Measurements from ENCODE around the gene SAMD14.

The SAMD14 gene

DNA sequence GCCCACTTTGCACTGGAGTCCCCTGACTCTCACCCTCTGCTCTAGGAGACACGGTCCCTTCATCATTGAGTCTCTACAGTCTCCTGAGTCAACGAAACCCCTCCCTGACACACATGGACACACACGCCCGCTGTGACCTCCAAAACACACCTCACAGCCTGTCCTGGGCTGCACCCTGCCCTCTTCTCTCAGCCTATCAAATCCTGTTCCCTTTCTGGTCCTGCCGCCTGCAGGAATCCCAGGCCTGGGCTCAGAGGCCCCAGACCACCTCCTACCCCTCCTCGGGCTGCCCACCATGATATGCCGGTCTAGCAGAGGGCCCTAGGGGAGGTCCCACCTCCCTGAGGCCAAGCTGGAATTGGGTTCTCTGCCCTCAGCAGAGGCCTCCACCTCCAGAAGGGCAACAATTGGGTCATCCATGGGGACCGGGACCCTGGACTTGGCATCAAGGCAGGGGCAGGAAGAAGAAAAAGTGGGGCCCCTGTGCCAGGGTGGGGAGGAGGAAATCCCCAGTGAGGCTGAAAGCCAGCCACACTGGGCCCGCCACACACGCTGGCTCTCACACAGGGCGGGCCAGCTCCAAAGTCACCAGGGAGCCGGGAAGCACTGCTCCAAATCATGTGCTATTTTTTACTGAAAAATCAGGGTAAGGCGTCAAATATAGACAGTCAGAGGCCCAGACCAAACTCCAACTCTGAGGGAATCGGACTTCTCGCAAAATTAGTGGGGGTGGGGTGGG is 17.1 kb upstream of the SAMD14 start:
- DNase-seq, result no peak

DNA sequence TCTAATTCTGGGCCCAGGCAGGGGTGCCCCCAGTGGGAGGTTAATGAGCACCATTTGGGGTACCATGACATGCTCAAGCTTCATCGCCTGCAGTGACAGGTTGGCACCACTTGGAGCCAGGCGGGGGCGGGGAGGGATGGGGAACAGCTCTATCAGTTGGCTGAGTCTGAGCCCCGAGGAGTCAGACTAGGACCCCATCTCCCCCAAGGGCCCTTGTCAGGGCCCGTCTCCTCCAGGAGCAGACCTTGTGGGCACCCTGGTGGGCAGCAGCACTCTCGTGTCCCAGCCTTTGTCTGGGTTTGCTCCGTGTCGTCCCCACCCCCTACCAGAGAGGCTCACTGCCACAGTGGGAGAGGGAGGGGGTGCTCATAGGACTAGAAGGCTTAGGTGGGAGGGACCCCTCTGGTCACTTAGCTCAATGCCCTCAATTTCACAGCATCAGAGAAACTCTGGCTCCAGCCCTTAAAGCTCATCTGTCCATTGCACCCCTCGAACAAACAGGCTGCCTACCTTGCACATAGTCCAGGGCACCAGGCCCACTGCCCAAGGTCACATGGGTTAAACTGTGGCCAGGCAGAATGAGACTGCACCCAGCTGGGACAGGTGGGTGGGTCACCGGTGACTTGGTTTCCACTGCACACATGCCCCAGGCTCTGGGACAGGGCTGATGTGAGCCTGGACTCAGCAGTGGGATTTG is 16.4 kb upstream of the SAMD14 start:
- DNase-seq, result no peak

DNA sequence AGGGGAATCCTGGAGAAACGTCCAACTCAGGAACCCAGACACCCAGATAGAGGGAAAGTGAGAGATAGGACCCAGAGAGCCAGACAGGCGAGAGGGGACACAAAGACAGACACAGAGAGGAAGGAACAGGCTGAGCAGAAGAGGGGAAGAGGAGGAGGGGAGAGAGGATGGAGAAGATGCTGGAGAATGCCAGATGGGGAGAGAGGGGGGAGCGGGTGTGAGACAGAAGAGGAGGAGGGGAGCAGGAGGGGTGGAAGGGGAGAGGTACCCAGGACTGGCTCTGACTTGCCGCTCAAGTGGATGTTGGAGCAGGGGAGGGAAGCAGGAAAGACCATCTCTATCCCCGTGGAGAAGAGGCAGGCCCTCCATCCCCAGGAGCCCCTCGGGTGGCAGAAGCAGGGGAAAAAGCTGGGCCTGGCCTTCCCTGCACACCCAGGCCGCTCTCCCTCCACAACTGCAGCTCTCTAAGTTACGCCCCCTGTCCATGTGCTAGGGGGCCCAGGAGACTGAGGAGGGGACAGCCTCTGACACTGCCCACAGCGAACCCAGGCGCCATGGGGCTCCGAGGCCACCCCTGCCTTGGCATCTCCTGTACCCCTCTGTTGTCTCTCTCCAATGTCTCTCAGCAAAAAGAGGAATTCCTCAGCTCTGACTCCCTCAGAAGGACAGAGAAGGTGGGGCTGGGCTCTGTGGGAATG is 15.7 kb upstream of the SAMD14 start:
- no peak for DNase-seq

DNA sequence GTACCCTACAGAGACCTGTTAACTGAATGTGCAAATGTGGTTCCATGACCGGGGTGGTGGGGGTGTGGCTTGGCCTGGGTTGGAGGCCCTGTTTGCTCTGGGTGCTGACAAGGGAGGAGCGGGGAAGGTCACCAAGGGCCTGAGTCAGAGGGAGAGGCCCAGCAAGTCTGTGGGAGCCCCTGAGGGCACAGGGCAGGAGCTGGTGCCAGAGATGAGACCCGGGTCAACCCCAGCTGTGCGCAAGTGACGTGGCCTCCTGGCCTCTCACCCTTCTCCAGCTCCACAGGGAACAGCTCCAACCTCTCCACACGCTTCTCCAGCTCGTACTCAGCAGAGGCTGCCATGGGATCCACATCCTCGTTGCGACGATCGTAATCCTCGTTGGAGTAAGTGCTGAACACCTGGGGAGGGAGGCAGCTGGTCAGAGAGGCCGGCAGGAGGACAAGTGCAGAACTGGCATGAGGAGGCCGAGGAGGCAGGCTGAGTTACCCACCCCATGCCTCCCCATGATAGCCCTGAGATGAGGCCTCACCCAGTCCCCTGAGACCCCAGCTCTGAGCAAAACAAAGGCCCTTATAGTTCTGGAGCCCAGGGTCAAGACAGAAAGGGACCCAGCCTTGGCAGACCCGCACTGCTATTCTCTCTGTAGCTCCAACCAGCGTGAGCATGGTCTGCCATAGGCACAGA is 15.0 kb upstream of the SAMD14 start:
- no peak for DNase-seq

DNA sequence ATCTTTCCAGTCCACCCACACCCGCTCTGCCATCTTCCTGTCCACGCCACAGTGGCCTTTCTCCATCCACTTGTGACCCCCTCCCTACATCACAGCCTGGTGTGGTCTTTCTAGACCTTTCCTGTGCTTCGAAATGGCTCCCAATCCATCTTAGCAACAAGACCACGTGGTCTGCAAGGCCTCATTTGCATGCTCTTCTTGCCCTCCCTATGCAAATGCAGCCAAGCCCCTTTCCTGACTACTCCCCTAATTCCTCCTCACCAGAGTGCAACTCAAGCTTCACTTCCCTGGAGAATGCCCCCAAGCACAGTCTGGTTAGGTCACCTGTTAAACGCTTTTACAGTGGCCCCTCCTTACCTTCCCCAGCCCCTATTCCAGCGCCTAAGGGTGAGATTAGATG is 14.4 kb upstream of the SAMD14 start:
- DNase-seq, result no peak

DNA sequence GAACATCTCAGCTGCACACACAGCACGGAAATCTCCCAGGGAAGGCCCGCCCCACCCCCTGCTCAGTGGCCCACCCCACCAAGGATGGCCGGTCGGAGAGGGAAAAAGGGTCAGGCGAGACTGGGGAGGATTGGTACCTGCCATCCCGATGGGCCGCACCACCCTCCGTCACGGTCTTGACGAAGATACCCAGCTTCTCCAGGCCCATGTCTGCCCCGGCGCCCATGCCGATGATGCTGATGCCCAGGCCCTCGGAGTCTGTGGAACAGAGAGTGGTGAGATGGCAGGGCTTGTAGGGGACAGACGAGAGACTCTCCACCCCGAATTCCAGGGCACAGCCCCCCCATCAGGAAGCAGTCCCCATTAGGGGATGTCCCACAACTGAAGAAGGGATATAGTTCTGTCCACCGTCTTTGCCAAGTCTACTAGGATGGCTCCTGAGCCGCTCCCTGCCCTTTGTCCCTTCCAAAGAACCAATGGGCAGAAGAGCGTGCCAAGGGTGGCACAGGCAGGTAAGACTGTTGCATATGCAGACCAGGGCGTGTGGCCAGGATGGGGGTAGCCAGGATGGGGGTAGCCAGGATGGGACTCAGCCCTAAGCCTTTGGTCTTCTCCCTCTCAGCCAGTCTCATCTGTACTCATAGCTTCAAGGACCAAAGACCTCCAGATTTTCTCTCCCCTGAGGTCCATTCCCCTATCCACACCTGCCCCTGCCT is 13.7 kb upstream of the SAMD14 start:
- no peak for DNase-seq

DNA sequence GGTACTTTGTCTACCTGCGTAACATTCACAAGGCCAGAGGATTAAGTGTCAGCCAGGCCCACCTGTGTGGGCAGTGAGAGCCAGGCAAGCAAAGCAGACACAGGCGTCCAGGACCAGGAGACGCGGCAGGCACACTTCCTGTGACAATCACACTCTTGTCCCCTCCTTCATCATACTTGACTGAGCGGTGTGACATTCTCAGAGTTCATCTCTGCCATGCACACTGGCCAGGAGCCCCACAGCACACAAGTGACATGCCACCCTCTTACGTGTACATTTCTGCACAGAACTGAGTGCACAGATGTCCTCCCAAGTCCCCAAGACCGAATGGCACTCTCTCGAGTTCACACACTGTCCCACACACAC is 11.8 kb upstream of the SAMD14 start:
- no peak for DNase-seq

DNA sequence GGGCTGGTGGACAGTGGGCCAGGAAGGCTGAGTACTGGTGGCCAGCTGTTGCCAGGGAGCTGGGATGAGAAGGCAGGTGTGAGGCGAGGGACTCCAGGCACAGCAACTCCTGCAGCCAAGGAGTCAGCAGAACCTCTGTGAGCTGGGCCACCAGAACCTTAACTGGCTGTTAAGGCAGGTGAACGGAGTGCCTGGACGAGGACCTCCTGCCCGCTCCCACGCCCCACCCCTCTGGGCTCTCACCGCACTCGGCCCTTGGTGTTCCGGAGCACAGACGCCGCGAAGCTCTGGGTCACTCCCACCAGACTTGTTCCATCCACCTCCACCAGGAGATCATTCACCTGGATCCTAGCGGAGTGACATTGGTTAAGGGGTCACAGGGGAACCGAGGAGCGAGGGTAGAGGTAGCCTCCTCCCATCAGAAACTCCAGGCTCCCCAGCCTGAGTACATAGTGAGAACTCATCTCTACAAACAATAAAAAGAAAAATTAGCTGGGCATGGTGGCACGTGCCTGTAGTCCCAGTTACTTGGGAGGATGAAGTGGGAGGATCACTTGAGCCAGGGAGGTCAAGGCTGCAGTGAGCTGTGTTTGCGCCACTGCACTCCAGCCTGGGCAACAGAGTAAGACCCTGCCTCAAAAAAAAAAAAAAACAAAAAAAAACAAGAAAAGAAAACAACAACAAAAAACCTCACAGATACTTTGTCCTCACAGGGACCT is 11.2 kb upstream of the SAMD14 start:
- DNase-seq, result no peak

DNA sequence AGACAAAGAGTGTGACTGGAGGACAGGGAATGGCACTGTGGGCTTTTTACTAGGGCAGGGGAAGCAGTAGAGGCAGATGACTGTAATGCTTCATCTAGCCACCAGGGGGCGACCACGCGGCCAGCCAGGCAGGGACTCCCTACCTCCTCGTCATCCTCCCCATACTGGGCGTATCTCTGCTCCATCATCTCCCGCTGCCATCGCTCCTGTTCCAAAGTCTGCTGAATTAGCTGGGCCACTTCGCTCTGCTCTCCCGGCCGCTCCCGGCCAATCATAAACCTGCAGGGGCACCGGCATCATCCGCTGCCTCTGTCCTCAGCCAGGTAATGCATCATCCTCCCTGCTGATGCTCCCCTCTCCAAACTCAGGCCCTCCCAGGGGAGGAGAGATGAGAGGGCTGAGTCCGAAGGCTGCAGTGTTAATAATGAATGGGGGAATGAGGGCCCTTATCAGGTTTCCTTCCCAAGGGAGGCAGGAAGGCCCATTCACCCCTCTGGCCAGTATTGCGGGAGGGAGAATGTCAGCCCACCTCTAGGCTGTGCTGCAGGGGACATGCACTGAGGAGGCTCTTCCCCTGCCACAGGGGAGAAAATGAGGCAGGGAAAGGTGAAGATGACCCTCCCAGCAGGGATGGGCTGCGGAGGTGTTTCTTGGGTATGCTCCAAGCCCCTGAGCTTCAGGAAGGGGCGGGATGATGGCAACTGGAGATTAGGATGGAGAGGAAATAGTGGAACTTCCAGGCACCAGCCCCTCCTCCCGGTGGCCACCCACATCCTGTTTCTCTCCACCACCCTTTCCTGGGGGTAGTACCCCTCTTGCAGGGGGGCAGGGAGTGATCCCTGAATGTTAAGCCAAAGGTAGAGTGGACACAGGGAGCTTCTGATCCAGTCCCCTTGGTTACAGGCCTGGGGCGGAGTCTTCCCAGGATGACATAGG is 10.3 kb upstream of the SAMD14 start:
- no peak for DNase-seq

DNA sequence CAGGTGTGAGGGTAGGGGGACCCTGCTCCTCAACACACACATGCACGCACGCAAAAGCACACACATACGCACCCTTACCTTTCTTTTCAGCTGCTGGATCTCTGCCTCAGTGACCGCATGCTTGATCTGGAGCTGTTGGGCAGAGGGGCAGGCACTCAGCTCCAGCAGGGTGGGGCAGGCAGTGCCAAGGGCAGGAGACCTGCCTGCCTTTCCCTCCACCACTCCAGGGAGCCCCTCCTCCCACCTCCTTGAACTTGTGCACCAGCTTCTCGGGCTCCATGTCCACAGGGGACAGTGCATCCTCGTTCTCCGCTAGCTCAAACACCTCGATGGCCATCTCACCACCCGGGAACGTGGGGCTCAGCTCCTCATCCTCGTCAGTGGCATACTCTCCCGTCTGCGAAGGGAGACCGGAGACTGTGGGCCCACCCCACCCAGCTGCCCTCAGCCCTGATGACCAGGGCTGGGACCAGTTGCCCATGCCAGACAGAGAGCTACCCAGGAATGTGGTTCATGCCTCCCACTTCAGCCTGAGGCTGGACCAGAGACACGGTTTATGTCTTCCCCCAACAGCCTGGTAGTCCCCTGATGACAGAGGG is 9.3 kb upstream of the SAMD14 start:
- no peak for DNase-seq

DNA sequence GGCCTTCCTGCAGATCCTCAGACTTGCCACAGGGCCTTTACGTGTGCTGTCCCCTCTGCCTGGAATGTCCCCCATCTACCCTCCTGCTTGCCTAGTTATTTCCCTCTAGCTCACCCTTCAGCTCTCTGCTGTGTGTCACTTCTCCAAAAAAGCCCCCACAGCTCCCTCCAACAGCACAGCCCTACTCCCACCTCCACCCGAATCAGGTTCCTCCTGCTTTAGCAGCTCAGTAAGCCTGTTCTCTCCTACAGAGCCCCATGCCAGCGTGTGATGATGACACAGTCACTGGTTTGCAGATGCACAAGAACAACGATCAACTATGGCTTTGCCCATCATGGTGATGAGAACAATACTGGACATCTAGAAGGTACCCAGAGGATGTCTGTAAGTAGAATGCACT is 7.1 kb upstream of the SAMD14 start:
- DNase-seq, result no peak

DNA sequence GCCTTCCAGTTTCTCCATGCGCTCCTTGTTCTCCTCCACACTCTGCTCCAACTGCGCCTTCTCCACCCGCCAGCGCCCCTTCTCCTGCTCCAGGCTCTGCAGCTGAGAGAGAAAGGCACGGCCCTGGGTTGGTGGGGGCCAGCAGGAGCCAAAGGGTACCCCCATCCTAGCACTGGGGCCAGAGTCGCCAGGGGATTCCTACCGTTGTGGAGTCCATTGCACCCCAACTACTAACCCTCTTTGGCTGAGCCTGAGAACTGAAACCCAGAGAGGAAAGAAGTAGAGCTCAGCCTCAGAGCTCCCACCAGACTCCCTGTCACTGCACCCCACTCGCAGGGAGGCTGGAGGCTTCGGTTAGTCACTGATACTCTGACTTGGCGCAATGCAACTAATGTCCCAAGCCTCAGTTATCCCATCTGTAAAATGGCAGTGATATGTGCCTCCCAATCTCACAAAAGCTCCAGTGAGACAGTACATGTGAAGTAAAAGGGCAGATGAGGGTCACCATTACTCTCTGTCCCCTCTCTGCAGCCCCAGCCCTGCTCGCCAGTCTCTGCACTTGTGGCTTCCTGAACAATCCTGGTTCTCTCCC is 6.2 kb upstream of the SAMD14 start:
- no peak for DNase-seq

DNA sequence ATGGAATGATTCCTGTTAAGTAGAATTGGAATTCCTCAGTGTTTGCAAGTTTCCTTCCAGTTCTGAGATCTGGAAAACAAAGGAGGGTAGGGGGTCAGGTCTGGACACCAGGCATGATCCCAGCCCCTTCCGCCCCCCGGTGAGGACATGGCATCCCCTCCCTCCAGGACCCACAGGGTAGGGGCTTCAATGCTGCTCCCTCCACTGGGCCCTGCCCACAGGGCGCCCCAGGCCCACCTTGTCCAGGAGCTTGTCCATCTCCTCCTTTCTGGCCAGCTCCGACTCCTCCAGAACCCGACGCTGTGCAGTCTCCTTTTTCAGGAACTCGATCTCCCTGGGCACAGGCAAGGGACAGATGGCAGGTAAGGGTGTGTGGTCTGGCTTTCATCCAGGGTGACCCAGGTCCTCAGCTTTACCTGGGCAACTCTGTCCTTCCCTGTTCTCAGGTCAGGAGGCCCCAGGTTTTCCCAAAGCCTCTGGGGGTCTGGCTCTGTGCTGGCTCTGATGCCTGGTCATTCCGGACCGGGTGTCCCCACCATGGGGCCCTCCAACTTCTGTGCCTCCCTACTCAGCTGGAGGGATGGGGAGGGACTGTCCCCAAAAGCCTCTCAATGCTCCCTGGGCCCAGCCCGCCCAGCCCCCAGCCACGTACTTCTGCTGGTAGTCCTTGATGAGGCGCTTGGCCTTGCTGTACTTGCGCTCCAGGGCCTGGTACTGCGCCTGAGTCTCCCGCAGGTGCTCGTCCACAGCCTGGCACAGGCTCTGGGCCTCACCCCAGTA is 5.5 kb upstream of the SAMD14 start:
- no peak for DNase-seq

DNA sequence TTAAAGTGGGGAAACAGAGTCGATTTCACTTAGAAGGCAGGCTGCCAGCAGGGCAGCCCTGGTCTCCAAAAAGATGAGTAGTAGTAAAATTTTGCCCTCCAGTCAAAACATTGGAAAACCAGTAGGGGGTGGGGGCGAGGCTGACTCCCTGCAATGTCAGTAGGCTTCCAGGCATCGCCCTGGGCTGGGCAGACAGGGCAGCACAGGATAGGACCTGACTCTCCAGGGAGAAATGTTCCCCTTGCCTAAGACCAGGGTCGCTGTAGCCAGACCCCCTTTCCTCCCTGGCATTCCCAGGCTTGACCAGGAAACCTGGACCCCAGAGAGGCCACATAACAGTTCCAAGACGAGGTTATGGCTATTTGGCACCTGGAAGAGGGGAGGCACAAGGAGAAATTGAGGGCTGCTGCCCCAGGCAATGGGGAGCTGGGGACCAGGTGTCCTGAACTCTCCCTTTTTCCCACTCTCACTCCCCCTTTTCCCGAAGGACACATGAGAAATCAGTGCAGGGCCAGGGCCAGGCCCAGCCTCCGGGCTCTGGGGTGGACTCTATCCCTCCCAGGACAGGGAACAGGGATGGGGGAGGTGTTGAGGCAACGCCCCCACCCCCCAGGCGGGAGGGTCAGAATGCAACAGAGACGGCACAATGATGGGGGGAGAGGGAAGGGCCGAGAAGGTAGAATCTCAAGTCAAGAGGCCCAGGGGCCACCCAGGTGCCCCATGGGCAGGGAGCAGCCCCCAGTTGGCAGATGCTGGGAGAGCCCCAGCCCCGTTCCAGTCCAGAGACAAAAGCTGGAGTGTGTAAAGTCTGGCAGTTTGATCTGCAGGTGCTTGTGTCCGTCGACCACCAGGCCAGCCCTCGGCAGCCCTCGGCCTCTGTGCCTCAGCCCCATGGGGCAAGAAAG is 4.5 kb upstream of the SAMD14 start:
- DNase-seq, result no peak

DNA sequence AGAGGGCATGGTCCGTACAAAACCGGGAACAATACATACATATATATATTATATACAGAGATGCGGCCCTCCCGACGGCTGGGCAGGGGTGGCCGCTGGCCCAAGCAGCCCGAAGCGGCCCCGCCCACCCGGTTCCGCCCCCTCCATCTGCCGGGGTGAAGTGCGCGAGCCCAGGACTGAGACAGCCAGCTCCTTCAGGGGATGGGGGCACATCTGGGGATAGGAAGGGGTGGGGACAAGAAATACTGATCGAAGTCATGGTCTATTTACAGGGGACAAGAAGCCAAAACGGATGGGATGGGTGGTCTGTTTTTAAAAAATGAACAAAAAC is 3.8 kb upstream of the SAMD14 start:
- no peak for DNase-seq

DNA sequence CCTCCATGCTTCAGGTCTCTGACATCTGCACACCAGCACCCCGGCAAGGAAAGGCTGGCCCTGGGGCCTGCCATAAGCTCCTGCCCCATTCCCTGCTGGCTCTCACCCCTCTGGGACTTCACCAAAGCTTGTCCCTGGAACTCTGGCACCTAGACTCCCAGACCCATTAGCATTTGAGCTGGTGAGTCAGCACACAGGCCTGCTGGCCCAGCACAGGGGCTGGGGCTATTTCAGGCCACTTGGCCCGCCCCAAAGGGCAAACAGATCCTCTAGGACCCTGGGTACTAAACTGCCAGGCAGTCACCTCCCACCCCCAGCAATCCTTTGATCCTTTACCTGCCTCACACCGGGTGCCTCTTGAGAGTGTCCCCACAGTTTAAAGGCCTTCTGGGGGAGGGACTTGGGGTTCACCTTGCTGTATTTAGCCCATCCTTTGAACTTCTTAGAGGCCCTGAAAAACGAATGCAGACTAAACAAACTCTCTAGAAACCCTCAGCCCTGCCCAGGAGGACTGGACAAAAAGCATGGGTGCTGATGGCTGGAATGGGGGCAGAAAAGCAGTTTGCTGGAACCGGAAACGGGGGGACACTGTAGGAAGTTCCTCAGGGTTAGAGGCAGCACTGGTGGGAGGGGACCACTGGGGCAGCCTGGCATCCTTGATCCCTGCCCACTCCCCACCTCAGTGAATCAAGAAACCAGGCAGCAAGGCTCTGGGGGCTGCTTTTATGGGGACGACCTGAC is 3.2 kb upstream of the SAMD14 start:
- no peak for DNase-seq

DNA sequence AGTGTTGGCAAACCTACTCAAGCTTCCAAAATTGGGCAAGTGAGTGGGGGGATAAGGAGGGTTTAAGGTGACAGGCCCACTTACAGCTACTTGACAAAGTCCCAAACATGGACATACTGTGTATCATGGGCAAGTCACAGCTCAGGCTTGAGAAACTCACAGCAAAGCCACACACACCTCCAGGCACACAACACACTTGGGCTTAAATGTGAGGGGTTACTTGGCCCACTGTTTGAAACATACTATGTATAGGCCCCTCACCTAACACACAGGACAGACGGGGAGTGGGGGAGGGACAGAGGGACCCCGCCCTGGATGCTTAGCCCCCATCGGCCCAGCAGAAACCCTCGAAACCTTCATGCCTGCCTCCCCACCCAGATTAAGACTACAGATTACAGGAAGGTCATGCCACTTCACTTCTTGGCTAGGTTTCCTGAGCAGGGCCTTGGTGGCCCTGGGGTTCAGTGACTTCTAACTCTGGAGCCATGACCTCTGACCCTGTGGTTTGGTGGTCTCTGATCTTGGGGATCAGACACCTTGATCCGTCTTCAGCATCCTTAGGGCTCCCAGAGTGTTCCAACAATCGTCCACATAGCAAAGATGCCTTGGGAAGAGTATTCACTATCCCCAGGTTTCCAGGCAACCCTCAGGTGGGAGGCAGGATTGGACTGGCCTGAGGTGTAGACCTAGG is 2.3 kb upstream of the SAMD14 start:
- DNase-seq, result no peak
